ENCODE results near the gene TAS2R38.
"Not testable (repeated sequence)": the region's sequence is repeated elsewhere in the genome, so short reads cannot be mapped to it uniquely, and the experiment has no call there.

TAS2R38 gene

GRCh38 chr7:141973673-141974072, at the start of gene TAS2R38:
TSS of gene TAS2R38 (minus strand) at chr7:141973773. CDS start at chr7:141973689, 84 bp downstream.
- no peak for DNase-seq

GRCh38 chr7:142018154-142018553, 44.6 kb upstream of the TAS2R38 start:
- no peak for DNase-seq

- no peak for DNase-seq
Measured at GRCh38 chr7:142017451-142017850, 43.9 kb upstream of the TAS2R38 start.

GRCh38 chr7:142012825-142013511, 39.4 kb upstream of the TAS2R38 start:
- DNase-seq, result no peak

GRCh38 chr7:142010952-142011548, 37.5 kb upstream of the TAS2R38 start:
- DNase-seq, result no peak

GRCh38 chr7:142009187-142009586, 35.6 kb upstream of the TAS2R38 start:
- DNase-seq, result no peak

GRCh38 chr7:142006577-142006976, 33.0 kb upstream of the TAS2R38 start:
- DNase-seq, result no peak

GRCh38 chr7:142002179-142002578, 28.6 kb upstream of the TAS2R38 start:
- no peak for DNase-seq

GRCh38 chr7:142001163-142001874, 27.7 kb upstream of the TAS2R38 start:
- no peak for DNase-seq

GRCh38 chr7:142000244-142000643, 26.7 kb upstream of the TAS2R38 start:
- no peak for DNase-seq

GRCh38 chr7:141999058-141999623, 25.6 kb upstream of the TAS2R38 start:
- DNase-seq, result no peak

GRCh38 chr7:141993354-141993753, 19.8 kb upstream of the TAS2R38 start:
- DNase-seq, result no peak

GRCh38 chr7:141992688-141993087, 19.1 kb upstream of the TAS2R38 start:
- no peak for DNase-seq

GRCh38 chr7:141992156-141992555, 18.6 kb upstream of the TAS2R38 start:
- DNase-seq, result no peak

- no peak for DNase-seq
Measured at GRCh38 chr7:141991140-141991539, 17.6 kb upstream of the TAS2R38 start.

- no peak for DNase-seq
Measured at GRCh38 chr7:141990011-141990725, 16.6 kb upstream of the TAS2R38 start.

- not testable (repeated sequence) for DNase-seq
Measured at GRCh38 chr7:141987803-141988202, 14.2 kb upstream of the TAS2R38 start.

- DNase-seq, result no peak
Measured at GRCh38 chr7:141986923-141987322, 13.3 kb upstream of the TAS2R38 start.

- DNase-seq, result not testable (repeated sequence)
Measured at GRCh38 chr7:141985926-141986325, 12.4 kb upstream of the TAS2R38 start.

GRCh38 chr7:141979568-141979967, 6.0 kb upstream of the TAS2R38 start:
- DNase-seq, result no peak

- DNase-seq, result no peak
Measured at GRCh38 chr7:141978351-141978750, 4.8 kb upstream of the TAS2R38 start.

- no peak for DNase-seq
Measured at GRCh38 chr7:141976524-141977245, 3.1 kb upstream of the TAS2R38 start.
